ENCODE data around the gene SH3BP4. TPM values are rescaled to one million over a fixed set of nuclear protein-coding genes. Genes with fewer than 3 reads are reported as not detected.

The SH3BP4 gene
- polyA plus RNA-seq, 2 of the 4 experiments (the other 2 are of a cell fraction): 22.6 to 35.7 TPM

DNA sequence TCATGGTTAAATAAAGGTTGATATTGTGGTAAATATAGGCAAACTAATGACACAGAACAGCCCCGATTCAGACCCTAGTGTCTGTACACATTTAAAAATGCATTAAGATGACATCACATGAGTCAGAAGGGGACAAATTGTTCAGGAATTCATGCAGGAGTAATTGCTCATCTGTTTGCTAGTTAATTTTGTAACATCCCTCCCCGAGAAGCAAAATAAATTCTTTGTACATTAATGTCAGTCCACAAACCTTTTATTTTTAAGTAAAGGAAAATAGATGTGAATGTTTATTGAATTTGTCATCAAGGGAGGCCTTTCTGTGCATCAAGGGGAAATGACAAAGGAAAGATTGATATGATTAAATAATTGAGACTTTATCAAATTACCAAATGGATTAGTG, 69.9 kb downstream of the SH3BP4 start:
- POLR2A ChIA-PET: no interaction called here
- no peak for FAIRE-seq

More for the DNA sequence above, 69.9 kb downstream of the SH3BP4 start:
- Histone ChIP-seq H3K4me1 (peaks cover 61% of the 10 kb centered on the region), H3K9me3 (no peaks in the 10 kb centered on the region), H3K27ac (peak overlapping the region; percentile 81 to 94), H3K4me2 (peak overlapping the region; percentile 71), H3K4me3 (no peak overlapping the region)
- WGBS (ENCODE audit: missing lambda C conversion rate): 0% methylated on average over 2 of the region's 2 CpGs
- no peak for TF ChIP-seq SREBF2 (IDR thresholded peaks at IDR 0.05)
- TF ChIP-seq JUNB (IDR thresholded peaks at IDR 0.05): peak; percentile 96
- TF ChIP-seq RARB (CRISPR knock-in tag; IDR thresholded peaks at IDR 0.05): no peak
- TF ChIP-seq MYC (IDR thresholded peaks at IDR 0.05; ENCODE audit: borderline replicate concordance, low read length): no peak
- 0 out of 5 replicates have a peak, but pooled peaks of 1 of the 2 experiments have one; percentile 5 for TF ChIP-seq RAD21 (conservative IDR thresholded peaks at IDR 0.05 in 1 of 2, IDR thresholded peaks at IDR 0.05 in 1 of 2)
- no peak for TF ChIP-seq NPAS2 (CRISPR knock-in tag; IDR thresholded peaks at IDR 0.05; ENCODE audit: borderline replicate concordance)
- no peak for TF ChIP-seq HOXB13 (CRISPR knock-in tag; IDR thresholded peaks at IDR 0.05; ENCODE audit: low read depth)
- no peak for TF ChIP-seq FOXS1 (CRISPR knock-in tag; IDR thresholded peaks at IDR 0.05)
- TF ChIP-seq ESRRA (IDR thresholded peaks at IDR 0.05; ENCODE audit: borderline replicate concordance, low read length): no peak
- TF ChIP-seq JUN (IDR thresholded peaks at IDR 0.05): peak; percentile 57 to 74; a peak in 3 of 5 replicates
- peak; percentile 53 to 85; a peak in 3 of 4 replicates for TF ChIP-seq CEBPB (IDR thresholded peaks at IDR 0.05)
- TF ChIP-seq, protein P1, sequence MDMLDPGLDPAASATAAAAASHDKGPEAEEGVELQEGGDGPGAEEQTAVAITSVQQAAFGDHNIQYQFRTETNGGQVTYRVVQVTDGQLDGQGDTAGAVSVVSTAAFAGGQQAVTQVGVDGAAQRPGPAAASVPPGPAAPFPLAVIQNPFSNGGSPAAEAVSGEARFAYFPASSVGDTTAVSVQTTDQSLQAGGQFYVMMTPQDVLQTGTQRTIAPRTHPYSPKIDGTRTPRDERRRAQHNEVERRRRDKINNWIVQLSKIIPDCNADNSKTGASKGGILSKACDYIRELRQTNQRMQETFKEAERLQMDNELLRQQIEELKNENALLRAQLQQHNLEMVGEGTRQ (IDR thresholded peaks at IDR 0.05): no peak
- peak; percentile 28; the same call in 1 of the 3 replicates for TF ChIP-seq SMC3 (IDR thresholded peaks at IDR 0.05)
- TF ChIP-seq, protein P2, sequence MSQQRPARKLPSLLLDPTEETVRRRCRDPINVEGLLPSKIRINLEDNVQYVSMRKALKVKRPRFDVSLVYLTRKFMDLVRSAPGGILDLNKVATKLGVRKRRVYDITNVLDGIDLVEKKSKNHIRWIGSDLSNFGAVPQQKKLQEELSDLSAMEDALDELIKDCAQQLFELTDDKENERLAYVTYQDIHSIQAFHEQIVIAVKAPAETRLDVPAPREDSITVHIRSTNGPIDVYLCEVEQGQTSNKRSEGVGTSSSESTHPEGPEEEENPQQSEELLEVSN (IDR thresholded peaks at IDR 0.05; ENCODE audit: borderline replicate concordance, low read depth): no peak
- TF ChIP-seq POLR2A (IDR thresholded peaks at IDR 0.05; ENCODE audit: low read length): no peak
- TF ChIP-seq MAZ (IDR thresholded peaks at IDR 0.05; ENCODE audit: borderline replicate concordance, low read depth, low read length): no peak
- no peak for TF ChIP-seq ZSCAN20 (CRISPR knock-in tag; IDR thresholded peaks at IDR 0.05)
- TF ChIP-seq FOSB (CRISPR knock-in tag; IDR thresholded peaks at IDR 0.05): no peak
- TF ChIP-seq EHMT2 (IDR thresholded peaks at IDR 0.05; ENCODE audit: low read depth): no peak
- no peak for TF ChIP-seq CBX8 (IDR thresholded peaks at IDR 0.05)
- TF ChIP-seq EP300 (IDR thresholded peaks at IDR 0.05): peak; percentile 68 to 76; a peak in 3 of 5 replicates
- TF ChIP-seq, protein P3, sequence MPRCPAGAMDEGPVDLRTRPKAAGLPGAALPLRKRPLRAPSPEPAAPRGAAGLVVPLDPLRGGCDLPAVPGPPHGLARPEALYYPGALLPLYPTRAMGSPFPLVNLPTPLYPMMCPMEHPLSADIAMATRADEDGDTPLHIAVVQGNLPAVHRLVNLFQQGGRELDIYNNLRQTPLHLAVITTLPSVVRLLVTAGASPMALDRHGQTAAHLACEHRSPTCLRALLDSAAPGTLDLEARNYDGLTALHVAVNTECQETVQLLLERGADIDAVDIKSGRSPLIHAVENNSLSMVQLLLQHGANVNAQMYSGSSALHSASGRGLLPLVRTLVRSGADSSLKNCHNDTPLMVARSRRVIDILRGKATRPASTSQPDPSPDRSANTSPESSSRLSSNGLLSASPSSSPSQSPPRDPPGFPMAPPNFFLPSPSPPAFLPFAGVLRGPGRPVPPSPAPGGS (IDR thresholded peaks at IDR 0.05): peak; percentile 66; the same call in 1 of the 3 replicates
- TF ChIP-seq, protein P4, sequence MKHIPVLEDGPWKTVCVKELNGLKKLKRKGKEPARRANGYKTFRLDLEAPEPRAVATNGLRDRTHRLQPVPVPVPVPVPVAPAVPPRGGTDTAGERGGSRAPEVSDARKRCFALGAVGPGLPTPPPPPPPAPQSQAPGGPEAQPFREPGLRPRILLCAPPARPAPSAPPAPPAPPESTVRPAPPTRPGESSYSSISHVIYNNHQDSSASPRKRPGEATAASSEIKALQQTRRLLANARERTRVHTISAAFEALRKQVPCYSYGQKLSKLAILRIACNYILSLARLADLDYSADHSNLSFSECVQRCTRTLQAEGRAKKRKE (CRISPR knock-in tag; IDR thresholded peaks at IDR 0.05; ENCODE audit: low read depth): no peak
- TF ChIP-seq, protein P5, sequence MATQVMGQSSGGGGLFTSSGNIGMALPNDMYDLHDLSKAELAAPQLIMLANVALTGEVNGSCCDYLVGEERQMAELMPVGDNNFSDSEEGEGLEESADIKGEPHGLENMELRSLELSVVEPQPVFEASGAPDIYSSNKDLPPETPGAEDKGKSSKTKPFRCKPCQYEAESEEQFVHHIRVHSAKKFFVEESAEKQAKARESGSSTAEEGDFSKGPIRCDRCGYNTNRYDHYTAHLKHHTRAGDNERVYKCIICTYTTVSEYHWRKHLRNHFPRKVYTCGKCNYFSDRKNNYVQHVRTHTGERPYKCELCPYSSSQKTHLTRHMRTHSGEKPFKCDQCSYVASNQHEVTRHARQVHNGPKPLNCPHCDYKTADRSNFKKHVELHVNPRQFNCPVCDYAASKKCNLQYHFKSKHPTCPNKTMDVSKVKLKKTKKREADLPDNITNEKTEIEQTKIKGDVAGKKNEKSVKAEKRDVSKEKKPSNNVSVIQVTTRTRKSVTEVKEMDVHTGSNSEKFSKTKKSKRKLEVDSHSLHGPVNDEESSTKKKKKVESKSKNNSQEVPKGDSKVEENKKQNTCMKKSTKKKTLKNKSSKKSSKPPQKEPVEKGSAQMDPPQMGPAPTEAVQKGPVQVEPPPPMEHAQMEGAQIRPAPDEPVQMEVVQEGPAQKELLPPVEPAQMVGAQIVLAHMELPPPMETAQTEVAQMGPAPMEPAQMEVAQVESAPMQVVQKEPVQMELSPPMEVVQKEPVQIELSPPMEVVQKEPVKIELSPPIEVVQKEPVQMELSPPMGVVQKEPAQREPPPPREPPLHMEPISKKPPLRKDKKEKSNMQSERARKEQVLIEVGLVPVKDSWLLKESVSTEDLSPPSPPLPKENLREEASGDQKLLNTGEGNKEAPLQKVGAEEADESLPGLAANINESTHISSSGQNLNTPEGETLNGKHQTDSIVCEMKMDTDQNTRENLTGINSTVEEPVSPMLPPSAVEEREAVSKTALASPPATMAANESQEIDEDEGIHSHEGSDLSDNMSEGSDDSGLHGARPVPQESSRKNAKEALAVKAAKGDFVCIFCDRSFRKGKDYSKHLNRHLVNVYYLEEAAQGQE (IDR thresholded peaks at IDR 0.05): no peak
- TF ChIP-seq GATA3 (IDR thresholded peaks at IDR 0.05; ENCODE audit: borderline replicate concordance): peak; percentile 88; the same call in 1 of the 2 replicates
- TF ChIP-seq FOSL2 (IDR thresholded peaks at IDR 0.05): peak; percentile 91
- peak; percentile 91 for TF ChIP-seq FOSL2 (CRISPR knock-in tag; IDR thresholded peaks at IDR 0.05)
- no peak for TF ChIP-seq CHD2 (IDR thresholded peaks at IDR 0.05; ENCODE audit: low read length, partially characterized antibody)
- TF ChIP-seq, protein P6, sequence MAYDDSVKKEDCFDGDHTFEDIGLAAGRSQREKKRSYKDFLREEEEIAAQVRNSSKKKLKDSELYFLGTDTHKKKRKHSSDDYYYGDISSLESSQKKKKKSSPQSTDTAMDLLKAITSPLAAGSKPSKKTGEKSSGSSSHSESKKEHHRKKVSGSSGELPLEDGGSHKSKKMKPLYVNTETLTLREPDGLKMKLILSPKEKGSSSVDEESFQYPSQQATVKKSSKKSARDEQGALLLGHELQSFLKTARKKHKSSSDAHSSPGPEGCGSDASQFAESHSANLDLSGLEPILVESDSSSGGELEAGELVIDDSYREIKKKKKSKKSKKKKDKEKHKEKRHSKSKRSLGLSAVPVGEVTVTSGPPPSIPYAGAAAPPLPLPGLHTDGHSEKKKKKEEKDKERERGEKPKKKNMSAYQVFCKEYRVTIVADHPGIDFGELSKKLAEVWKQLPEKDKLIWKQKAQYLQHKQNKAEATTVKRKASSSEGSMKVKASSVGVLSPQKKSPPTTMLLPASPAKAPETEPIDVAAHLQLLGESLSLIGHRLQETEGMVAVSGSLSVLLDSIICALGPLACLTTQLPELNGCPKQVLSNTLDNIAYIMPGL (CRISPR knock-in tag; IDR thresholded peaks at IDR 0.05; ENCODE audit: borderline replicate concordance): no peak
- TF ChIP-seq, protein P7, sequence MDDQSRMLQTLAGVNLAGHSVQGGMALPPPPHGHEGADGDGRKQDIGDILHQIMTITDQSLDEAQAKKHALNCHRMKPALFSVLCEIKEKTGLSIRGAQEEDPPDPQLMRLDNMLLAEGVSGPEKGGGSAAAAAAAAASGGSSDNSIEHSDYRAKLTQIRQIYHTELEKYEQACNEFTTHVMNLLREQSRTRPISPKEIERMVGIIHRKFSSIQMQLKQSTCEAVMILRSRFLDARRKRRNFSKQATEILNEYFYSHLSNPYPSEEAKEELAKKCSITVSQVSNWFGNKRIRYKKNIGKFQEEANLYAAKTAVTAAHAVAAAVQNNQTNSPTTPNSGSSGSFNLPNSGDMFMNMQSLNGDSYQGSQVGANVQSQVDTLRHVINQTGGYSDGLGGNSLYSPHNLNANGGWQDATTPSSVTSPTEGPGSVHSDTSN (IDR thresholded peaks at IDR 0.05): no peak
- no peak for TF ChIP-seq RNF2 (IDR thresholded peaks at IDR 0.05; ENCODE audit: borderline replicate concordance, low read depth)
- ATAC-seq (peak in 1 of 2 experiments; percentile 39; a peak in 3 of 6 replicates), DNase-seq (ENCODE audit: low read depth in 1 of 2, low spot score in 1 of 2) (peak; percentile 34 to 59)
- CTCF ChIA-PET: no interaction called here

Data from A549 (cell line).